Measurements from ENCODE around the gene CAB39. TPM values are rescaled to one million over a fixed set of nuclear protein-coding genes. Genes with fewer than 3 reads are reported as not detected.

CAB39 gene
- total RNA-seq, 2 experiments from 2014 or later: 175 to 178 TPM

- H3K4me1 Mint-ChIP-seq (ENCODE audit: low read depth): peaks cover 85% of the 10 kb centered on the region
- ATAC-seq: peak; percentile 71
Observed at GRCh38 chr2:230773039-230773773, 60.6 kb downstream of the CAB39 start.

GRCh38 chr2:230774348-230774951, 61.8 kb downstream of the CAB39 start:
- no peaks in the 10 kb centered on the region for H3K9me3 Mint-ChIP-seq (ENCODE audit: insufficient read depth)
- H3K27me3 Mint-ChIP-seq (ENCODE audit: low read depth): no peaks in the 10 kb centered on the region
- peaks cover 85% of the 10 kb centered on the region for H3K4me1 Mint-ChIP-seq (ENCODE audit: low read depth)
- ChIA-PET CTCF (interaction anchor here (0.8 to 2.4 kb wide), 4 partner anchors 12 to 60 kb away, joined by 3 to 14 read pairs (median 5); no protein-coding TSS in a partner anchor), POLR2A (no interaction called here)
- H3K27ac Mint-ChIP-seq: no peak overlapping the region
- ATAC-seq (no peak), DNase-seq (no peak)
- no peak overlapping the region for H3K4me3 Mint-ChIP-seq
- H3K36me3 Mint-ChIP-seq (ENCODE audit: low read depth): peaks cover 85% of the 10 kb centered on the region

More at GRCh38 chr2:230773039-230773773, 60.6 kb downstream of the CAB39 start:
- Mint-ChIP-seq H3K9me3 (ENCODE audit: insufficient read depth) (no peaks in the 10 kb centered on the region), H3K27me3 (ENCODE audit: low read depth) (no peaks in the 10 kb centered on the region), H3K27ac (peak overlapping the region; percentile 68), H3K4me3 (peak overlapping the region; percentile 13), H3K36me3 (ENCODE audit: low read depth) (peaks cover 86% of the 10 kb centered on the region)
- POLR2A ChIA-PET: interaction anchor here (0.6 to 0.9 kb wide), 3 partner anchors 21 to 115 kb away, joined by 3 read pairs; no protein-coding TSS in a partner anchor
- CTCF ChIA-PET: interaction anchor here (1.4 to 2.4 kb wide), 3 partner anchors 11 to 59 kb away, joined by 3 to 14 read pairs (median 6); no protein-coding TSS in a partner anchor
- DNase-seq: peak; percentile 57

GRCh38 chr2:230775737-230776136, 63.1 kb downstream of the CAB39 start:
- ChIA-PET CTCF (interaction anchor here (1.7 kb wide), 1 partner anchor 23 kb away, joined by 5 read pairs; no protein-coding TSS in a partner anchor), POLR2A (no interaction called here)
- DNase-seq: no peak
- no peak for ATAC-seq
- H3K36me3 Mint-ChIP-seq (ENCODE audit: low read depth): peaks cover 87% of the 10 kb centered on the region
- no peaks in the 10 kb centered on the region for H3K27me3 Mint-ChIP-seq (ENCODE audit: low read depth)
- peaks cover 5% of the 10 kb centered on the region for H3K9me3 Mint-ChIP-seq (ENCODE audit: insufficient read depth)
- H3K27ac Mint-ChIP-seq: peak overlapping the region; percentile 12
- H3K4me1 Mint-ChIP-seq (ENCODE audit: low read depth): peaks cover 89% of the 10 kb centered on the region
- H3K4me3 Mint-ChIP-seq: no peak overlapping the region

GRCh38 chr2:230777721-230778120, 65.1 kb downstream of the CAB39 start:
- CTCF ChIA-PET: interaction anchor here (0.9 to 2.7 kb wide), 2 partner anchors 18 to 21 kb away, joined by 3 to 20 read pairs; no protein-coding TSS in a partner anchor
- POLR2A ChIA-PET: interaction anchor here (1.0 kb wide), 1 partner anchor 8 kb away, joined by 3 read pairs; no protein-coding TSS in a partner anchor
- Mint-ChIP-seq H3K27me3 (ENCODE audit: low read depth) (no peaks in the 10 kb centered on the region), H3K27ac (peak overlapping the region; percentile 70), H3K36me3 (ENCODE audit: low read depth) (peaks cover 86% of the 10 kb centered on the region), H3K9me3 (ENCODE audit: insufficient read depth) (peaks cover 11% of the 10 kb centered on the region), H3K4me1 (ENCODE audit: low read depth) (peaks cover 88% of the 10 kb centered on the region), H3K4me3 (no peak overlapping the region)
- ATAC-seq (no peak), DNase-seq (no peak)

- DNase-seq: no peak
- POLR2A ChIA-PET: interaction anchor here (1.0 to 2.3 kb wide), 3 partner anchors 8 to 65 kb away, joined by 3 to 7 read pairs (median 5); no protein-coding TSS in a partner anchor
- peak overlapping the region; percentile 70 for H3K27ac Mint-ChIP-seq
- no peaks in the 10 kb centered on the region for H3K27me3 Mint-ChIP-seq (ENCODE audit: low read depth)
- peaks cover 11% of the 10 kb centered on the region for H3K9me3 Mint-ChIP-seq (ENCODE audit: insufficient read depth)
- H3K36me3 Mint-ChIP-seq (ENCODE audit: low read depth): peaks cover 87% of the 10 kb centered on the region
- CTCF ChIA-PET: interaction anchor here (0.7 to 5.0 kb wide), 6 partner anchors 15 to 64 kb away, joined by 3 to 23 read pairs (median 4); no protein-coding TSS in a partner anchor
- peak; percentile 36 for ATAC-seq
- H3K4me3 Mint-ChIP-seq: no peak overlapping the region
- peaks cover 85% of the 10 kb centered on the region for H3K4me1 Mint-ChIP-seq (ENCODE audit: low read depth)
Observed at GRCh38 chr2:230778350-230779063, 65.9 kb downstream of the CAB39 start.

GRCh38 chr2:230779126-230779525, 66.5 kb downstream of the CAB39 start:
- Mint-ChIP-seq H3K4me3 (peak overlapping the region; percentile 22), H3K27ac (peak overlapping the region; percentile 74), H3K27me3 (ENCODE audit: low read depth) (no peaks in the 10 kb centered on the region), H3K36me3 (ENCODE audit: low read depth) (peaks cover 87% of the 10 kb centered on the region), H3K4me1 (ENCODE audit: low read depth) (peaks cover 85% of the 10 kb centered on the region), H3K9me3 (ENCODE audit: insufficient read depth) (peaks cover 16% of the 10 kb centered on the region)
- CTCF ChIA-PET: interaction anchor here (1.0 to 5.0 kb wide), 4 partner anchors 14 to 65 kb away, joined by 3 to 23 read pairs (median 12); no protein-coding TSS in a partner anchor
- POLR2A ChIA-PET: interaction anchor here (1.4 to 2.3 kb wide), 2 partner anchors 18 to 65 kb away, joined by 5 to 7 read pairs; no protein-coding TSS in a partner anchor
- peak; percentile 60 for DNase-seq
- ATAC-seq: peak; percentile 80

- Mint-ChIP-seq H3K27me3 (ENCODE audit: low read depth) (no peaks in the 10 kb centered on the region), H3K9me3 (ENCODE audit: insufficient read depth) (peaks cover 21% of the 10 kb centered on the region), H3K36me3 (ENCODE audit: low read depth) (peaks cover 89% of the 10 kb centered on the region), H3K4me3 (peak overlapping the region; percentile 22), H3K27ac (peak overlapping the region; percentile 74), H3K4me1 (ENCODE audit: low read depth) (peaks cover 88% of the 10 kb centered on the region)
- DNase-seq (no peak), ATAC-seq (no peak)
- CTCF ChIA-PET: interaction anchor here (1.0 to 5.0 kb wide), 5 partner anchors 11 to 65 kb away, joined by 3 to 23 read pairs (median 8); no protein-coding TSS in a partner anchor
- POLR2A ChIA-PET: interaction anchor here (1.4 to 2.3 kb wide), 2 partner anchors 18 to 66 kb away, joined by 5 to 7 read pairs; no protein-coding TSS in a partner anchor
Observed at GRCh38 chr2:230779607-230780006, 67.0 kb downstream of the CAB39 start.

GRCh38 chr2:230781130-230781797, 68.6 kb downstream of the CAB39 start:
- ATAC-seq (peak; percentile 76), DNase-seq (peak; percentile 76)
- no peaks in the 10 kb centered on the region for H3K27me3 Mint-ChIP-seq (ENCODE audit: low read depth)
- ChIA-PET CTCF (interaction anchor here (0.9 to 5.0 kb wide), 9 partner anchors 10 to 167 kb away, joined by 3 to 23 read pairs (median 5); no protein-coding TSS in a partner anchor), POLR2A (interaction anchor here (0.7 to 2.1 kb wide), 7 partner anchors 9 to 123 kb away, joined by 3 to 13 read pairs (median 3); no protein-coding TSS in a partner anchor)
- H3K9me3 Mint-ChIP-seq (ENCODE audit: insufficient read depth): peaks cover 25% of the 10 kb centered on the region
- H3K36me3 Mint-ChIP-seq (ENCODE audit: low read depth): peaks cover 89% of the 10 kb centered on the region
- H3K4me1 Mint-ChIP-seq (ENCODE audit: low read depth): peaks cover 85% of the 10 kb centered on the region
- H3K4me3 Mint-ChIP-seq: peak overlapping the region; percentile 0
- H3K27ac Mint-ChIP-seq: peak overlapping the region; percentile 87

- no peak overlapping the region for H3K4me3 Mint-ChIP-seq
- POLR2A ChIA-PET: interaction anchor here (0.6 to 2.1 kb wide), 2 partner anchors 15 to 414 kb away, joined by 3 to 9 read pairs; no protein-coding TSS in a partner anchor
- CTCF ChIA-PET: interaction anchor here (2.9 to 5.0 kb wide), 2 partner anchors 10 to 15 kb away, joined by 19 to 23 read pairs; no protein-coding TSS in a partner anchor
Observed at GRCh38 chr2:230783101-230783500, 70.5 kb downstream of the CAB39 start.

GRCh38 chr2:230784795-230785194, 72.2 kb downstream of the CAB39 start:
- H3K27ac Mint-ChIP-seq: peak overlapping the region; percentile 47
- H3K9me3 Mint-ChIP-seq (ENCODE audit: insufficient read depth): peaks cover 54% of the 10 kb centered on the region
- CTCF ChIA-PET: interaction anchor here (1.5 kb wide), 1 partner anchor 23 kb away, joined by 3 read pairs; no protein-coding TSS in a partner anchor
- no peak for ATAC-seq
- H3K4me1 Mint-ChIP-seq (ENCODE audit: low read depth): peaks cover 71% of the 10 kb centered on the region
- POLR2A ChIA-PET: no interaction called here
- no peak for DNase-seq
- no peaks in the 10 kb centered on the region for H3K27me3 Mint-ChIP-seq (ENCODE audit: low read depth)
- peaks cover 93% of the 10 kb centered on the region for H3K36me3 Mint-ChIP-seq (ENCODE audit: low read depth)
- no peak overlapping the region for H3K4me3 Mint-ChIP-seq

More at GRCh38 chr2:230783101-230783500, 70.5 kb downstream of the CAB39 start:
- DNase-seq: no peak
- Mint-ChIP-seq H3K4me1 (ENCODE audit: low read depth) (peaks cover 75% of the 10 kb centered on the region), H3K36me3 (ENCODE audit: low read depth) (peaks cover 92% of the 10 kb centered on the region), H3K27me3 (ENCODE audit: low read depth) (no peaks in the 10 kb centered on the region), H3K9me3 (ENCODE audit: insufficient read depth) (peaks cover 42% of the 10 kb centered on the region), H3K27ac (no peak overlapping the region)
- no peak for ATAC-seq
